HG03432 (cell line): ENCODE measurements around the gene COL15A1.
"Not testable (repeated sequence)": the region's sequence is repeated elsewhere in the genome, so short reads cannot be mapped to it uniquely, and the experiment has no call there.

ENCODE experiments used
- ATAC-seq: cut with Tn5 transposase; IDR thresholded peaks from one replicate; pipeline ENCODE4 v1.9.1; 2021; ENCODE audit warnings: mild to moderate bottlenecking, moderate library complexity; ENCODE audit not compliant: unreplicated experiment

Gene COL15A1

DNA sequence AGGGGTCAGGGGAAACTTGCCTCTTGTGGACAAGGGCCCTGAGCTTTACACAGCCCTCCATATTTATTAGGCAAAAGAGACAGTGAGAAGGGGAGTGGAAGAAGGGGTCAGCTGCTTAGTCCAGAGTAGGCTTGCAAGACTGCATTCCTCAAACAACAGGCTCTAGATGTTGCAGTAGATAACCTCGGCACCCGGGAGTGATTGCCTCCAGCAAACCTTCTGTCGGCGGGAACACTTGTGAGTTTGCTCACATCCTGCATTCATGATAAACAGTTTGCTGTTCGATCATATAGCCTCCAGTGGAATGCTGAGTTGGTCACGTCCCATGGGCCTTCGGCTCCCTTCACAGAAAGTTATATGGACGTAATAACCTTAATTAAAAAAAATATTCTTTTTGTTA lies 66.7 kb downstream of the COL15A1 start:
- not testable (repeated sequence) for ATAC-seq

DNA sequence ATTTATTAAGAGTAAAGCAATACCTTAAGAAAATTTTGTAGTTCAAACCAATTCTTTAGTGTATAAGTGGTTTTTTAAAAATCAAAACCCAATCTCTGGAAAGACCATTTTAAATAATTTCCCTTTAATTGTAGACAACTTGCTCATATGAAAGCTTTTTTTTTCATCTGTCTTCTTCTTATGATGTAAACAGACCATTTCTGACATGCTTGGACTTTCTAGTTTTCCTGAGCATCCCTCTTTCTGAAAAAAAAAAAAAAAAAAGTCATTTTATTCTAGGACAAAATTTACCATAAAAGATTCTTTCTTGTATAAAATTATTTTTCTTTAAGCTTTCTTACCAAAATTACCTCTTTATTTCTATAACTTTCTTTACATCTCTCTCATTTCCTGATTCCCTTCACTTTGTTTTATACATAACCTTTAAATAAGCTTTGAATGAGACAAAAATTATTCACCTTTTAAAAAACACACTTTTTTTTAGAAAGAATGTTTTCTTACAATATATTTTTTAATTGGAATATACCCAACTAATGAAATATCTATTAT lies 67.5 kb downstream of the COL15A1 start:
- ATAC-seq = no peak

DNA sequence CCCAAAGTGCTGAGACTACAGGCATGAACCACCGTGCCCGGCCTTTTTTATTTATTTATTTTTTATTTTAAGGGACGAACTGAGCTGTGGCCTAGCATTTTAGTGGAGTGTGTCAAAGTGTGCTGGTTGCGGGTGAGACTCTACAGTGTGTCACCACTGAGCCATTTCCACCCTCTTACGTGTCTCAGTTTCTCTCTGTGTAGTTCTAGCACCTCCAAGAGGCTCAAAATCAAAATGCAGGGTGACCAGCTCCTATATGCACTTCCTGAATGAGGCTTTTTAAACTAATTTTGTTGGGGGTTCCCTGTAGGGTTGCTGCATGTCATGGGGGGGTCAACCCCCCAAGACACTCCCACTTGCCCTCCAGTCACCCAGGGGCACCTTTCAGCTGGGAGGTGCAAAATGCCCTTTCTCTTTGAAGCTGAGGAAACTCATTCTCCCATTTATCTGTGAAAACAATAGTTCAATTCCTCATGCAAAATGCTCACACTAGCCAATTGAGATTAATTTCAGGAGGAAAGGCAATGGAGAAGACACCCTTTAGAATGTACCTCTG lies 69.3 kb downstream of the COL15A1 start:
- ATAC-seq = no peak

DNA sequence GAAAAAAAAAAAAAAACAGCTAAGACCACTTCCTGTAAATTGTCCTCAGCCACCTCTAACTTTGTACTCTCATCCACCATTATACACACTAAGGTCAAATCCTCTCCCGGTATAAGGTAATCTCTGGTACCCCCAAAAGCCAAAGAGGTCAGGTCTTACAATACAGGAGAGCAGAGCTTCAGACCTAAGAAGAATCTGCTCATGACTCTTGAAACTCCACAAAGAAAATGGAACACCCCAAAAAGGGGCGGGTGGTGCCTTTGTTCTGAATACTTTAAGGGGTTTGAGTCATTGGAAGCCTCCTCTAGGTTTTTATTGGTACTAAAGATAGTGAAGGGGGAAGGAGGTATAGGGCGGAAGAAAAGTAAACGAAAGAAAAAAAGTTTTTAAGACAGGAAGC lies 69.8 kb downstream of the COL15A1 start:
- ATAC-seq = no peak

DNA sequence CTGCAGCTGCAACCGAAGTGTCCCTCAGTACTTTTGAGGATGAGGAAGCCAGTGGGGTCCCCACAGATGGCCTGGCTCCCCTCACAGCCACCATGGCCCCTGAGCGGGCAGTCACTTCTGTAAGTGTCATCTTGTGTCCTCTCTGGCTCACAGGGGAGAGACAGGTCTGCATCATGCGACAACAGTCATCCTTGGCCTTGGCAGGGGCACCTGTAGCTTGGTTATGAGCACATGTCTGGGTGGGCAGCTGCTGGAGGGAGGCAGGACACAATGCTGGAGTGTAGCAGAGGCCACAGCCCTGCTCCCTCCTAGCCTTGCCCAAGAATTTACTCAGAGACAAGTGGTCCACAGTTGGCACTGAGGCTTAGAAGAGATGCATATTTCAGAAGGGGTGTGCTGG lies 71.7 kb downstream of the COL15A1 start:
- no peak for ATAC-seq

DNA sequence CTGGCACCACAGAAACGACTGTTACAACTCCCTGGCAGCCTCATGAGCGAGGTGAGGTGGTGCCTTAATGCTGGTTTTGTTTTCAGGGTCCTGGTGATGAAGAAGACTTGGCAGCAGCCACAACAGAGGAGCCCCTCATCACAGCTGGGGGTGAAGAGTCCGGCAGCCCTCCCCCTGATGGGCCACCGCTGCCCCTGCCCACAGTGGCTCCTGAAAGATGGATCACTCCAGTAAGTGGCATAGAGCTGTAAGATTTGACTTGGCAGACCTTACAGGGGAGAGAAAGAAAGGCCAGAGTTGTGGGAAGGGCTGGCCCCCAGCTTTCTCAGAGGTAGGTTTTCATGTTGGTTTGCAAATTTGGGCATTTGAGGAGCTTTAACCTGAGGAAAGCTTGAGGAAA lies 72.2 kb downstream of the COL15A1 start:
- ATAC-seq = no peak

DNA sequence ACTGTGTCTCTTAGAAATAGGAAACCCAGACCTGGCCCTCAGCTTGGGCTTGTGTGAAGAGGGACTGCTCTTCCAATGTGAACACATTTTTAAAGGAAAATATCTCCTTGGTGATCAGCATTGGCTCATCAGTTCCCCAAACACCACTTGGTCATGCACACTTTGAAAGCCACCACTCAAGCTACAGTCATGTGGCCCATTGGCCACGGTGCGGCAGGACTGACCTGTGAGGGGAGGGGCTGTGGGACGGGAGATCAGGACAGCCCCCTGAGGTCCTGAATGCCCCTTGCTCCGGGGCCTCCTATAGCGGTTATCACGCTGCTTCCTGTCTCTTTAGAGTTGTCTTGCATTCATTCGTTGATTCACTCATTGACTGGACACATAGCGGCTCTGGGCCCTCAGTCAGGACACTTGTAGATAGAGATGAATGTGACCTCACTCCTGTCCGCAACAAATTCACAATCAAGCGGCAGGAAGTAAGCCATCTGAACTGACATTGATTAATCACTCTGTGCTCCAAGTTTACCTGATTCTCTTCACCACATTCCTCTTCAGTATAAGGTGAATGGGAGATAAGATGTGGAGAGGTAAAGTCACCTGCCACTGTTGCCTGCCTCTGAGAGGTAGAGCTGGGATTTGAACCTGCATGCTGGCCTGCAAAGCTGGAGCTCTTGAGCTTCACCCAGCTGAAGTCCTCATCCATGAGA lies 73.1 kb downstream of the COL15A1 start:
- no peak for ATAC-seq

DNA sequence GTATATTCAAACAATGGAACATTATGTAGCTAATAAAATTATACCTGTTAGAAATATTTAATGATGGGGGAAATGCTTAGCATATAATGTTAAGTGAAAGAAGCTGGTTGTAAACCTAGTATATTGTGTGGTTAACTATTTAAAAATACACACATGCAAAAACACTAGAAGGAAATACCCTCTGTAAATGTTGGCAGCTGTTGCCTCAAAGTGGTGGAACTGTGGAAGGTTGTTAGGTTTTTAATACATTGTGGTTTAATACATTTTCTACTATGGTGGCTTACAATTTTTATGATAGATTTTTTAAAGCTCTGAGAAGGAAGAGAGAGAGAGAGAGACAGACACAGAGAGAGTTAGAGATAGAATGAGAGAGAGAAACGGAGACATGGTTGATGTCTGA lies 74.9 kb downstream of the COL15A1 start:
- no peak for ATAC-seq

DNA sequence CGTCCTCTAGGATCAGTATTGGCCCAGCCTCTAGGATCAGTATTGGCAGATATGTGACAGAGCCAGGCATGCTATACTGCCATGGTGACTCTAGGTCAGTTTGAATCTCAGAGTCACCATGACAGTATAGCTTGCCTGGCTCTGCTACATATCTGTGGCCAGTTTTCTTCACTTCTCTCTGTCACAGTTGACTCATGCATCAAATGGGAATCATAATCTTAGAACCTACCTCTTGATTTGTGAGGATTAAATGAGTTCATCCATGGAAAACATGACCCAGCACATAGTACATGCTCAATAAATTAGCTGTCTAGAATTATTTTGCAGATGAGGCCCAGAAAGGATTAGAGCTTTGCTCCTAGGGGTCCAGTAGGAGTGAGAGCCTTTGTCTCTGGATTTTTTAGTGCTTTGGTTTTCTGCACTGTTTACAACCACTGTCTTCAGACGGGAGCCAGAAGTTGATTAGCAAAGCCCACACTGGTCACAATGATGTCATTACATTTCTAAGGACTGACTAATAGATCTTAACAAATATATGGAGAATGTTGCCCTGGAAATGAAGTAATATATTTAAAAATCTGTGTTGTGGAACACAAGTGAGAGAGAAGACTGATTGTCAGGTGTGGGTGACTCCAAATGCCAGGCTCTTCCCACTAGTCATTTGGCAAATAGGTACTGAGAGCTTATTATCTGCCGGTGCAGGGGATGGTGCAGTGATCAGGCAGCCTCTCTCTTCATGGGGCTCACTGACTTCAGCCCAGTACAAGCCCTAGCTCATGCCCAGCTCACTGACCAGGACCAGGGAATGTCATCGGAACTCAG lies 76.0 kb downstream of the COL15A1 start:
- no peak for ATAC-seq

DNA sequence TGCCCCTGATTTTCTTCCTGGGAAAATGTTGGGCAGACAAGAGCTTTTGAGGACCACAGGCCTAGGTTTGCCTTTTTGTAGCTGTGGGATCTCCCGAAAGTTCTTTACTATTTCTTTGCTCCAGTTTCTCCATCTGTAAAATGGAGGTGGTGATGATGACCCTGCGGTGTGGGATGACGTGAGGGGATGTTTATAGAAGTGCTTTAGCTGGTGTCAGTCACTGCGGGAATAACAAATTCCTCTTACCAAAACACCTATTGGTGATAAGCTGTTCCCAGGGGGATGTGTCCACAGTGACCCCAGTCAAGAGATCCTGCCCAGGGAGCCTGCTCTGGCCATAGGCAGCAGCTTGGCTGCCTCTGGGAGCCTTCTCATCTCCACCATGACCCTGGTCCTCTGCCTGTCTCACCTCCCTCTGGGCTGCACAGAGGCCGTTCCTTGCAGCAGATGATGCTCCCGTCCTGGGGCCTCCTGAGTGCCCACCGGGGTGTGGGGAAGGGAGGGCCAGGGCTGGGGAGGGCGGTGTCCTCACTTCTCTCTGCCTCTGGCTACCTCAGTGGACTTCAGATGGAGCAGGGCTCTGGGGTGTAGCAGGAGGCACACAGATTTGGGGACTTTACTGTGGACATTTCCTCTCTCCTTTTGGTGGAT lies 77.2 kb downstream of the COL15A1 start:
- ATAC-seq = no peak

DNA sequence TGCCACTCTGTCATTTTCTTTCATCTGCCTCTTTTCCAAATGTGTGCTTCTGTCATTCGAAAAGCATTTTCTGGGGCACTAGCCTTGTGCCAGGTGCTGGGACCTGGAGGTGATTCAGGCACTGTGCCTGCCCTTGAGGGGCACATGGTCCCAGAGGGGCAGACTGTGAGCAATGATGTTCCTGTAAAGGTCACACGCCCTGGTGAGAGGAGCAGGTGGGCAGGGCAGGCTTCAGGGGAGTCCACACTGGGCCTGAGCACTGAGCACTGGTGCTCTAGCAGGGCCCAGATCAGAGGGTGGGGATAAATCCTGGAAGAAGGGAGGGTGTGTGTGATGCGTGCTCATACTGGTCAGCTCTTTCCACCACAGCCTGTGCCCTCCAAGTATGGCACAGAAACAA lies 77.8 kb downstream of the COL15A1 start:
- ATAC-seq = no peak

DNA sequence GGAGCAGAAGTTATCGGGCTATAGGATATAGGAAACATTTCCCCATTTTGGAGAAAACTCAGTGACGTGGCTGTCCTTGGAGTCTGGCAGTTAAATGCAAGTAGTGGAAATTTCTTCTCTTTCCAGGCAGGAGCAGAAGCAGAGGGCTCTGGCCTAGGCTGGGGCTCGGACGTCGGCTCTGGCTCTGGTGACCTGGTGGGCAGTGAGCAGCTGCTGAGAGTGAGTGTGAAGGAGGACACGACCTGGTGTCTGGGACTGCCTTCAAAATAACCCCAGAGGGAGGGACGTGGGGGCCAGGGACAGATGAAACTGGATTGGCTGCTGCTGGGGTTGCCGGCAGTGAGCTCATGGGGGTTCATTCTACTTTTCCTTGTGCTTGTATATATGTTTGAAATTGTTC lies 79.5 kb downstream of the COL15A1 start:
- ATAC-seq = no peak

DNA sequence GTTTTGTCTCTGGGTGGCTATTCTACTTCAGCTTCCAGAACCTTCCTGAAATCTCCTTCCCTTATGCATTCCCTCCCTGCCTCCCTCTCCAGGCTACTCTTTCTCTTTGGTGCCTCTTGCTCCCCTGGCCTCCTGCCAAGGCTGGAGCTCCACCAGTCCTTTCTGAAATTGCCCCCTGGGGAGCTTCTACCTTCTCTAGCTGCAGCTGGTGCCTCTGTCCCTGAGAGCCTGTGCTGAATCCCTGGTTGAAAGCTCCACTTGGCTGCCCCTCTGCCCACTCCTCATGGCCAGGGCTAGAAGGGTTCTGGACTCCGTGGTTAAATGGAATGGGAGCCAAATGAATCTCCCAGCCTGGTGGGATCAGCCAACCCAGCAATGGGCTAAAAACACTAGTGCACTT lies 80.1 kb downstream of the COL15A1 start:
- ATAC-seq = no peak

DNA sequence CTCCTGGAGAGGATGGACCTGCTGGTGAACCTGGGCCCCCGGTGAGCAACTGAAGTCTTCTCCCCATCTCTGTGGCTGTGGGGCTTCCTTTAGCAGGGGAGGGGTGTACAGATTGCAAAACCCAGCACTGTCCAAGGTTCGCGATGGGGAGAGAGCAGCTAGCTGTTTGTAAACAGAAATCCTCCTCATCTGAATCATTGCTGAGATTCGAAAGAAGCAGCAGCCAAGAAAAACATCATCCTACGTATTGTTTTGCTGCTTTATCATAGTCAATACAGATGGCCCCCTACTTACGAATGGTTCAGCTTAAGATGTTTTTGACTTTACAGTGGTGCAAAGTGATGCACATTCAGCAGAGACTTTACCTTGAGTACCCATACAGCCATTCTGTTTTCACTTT lies 81.3 kb downstream of the COL15A1 start:
- no peak for ATAC-seq

DNA sequence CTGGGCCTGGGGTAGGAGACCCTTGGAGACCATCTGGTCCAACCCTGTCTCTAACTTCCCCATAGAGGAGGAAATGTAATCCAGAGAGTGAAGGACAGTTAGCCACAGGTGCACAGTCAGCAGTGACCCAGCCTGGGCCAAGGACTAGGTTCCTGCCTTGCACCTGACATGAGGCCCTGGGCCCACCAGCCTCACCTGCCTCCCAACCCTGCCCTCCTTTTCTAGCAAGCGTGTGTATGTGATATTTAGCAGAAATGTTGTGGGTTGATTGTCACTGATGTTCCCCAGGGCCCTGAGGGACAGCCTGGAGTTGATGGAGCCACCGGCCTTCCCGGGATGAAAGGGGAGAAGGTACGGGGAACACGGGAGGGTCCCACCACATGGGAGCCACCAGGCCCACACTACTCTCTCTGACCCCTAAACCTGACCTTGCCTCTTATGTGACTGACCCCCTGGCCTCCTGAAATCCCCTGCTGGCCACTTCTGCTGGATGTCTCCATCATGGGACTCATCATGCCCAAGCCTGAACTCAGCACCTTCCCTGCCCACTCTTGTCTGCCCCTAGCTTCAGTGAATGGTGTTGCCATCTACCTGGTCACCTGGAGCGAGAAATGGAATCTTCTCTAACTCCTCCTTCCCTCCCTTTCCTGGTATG lies 82.0 kb downstream of the COL15A1 start:
- ATAC-seq = no peak

DNA sequence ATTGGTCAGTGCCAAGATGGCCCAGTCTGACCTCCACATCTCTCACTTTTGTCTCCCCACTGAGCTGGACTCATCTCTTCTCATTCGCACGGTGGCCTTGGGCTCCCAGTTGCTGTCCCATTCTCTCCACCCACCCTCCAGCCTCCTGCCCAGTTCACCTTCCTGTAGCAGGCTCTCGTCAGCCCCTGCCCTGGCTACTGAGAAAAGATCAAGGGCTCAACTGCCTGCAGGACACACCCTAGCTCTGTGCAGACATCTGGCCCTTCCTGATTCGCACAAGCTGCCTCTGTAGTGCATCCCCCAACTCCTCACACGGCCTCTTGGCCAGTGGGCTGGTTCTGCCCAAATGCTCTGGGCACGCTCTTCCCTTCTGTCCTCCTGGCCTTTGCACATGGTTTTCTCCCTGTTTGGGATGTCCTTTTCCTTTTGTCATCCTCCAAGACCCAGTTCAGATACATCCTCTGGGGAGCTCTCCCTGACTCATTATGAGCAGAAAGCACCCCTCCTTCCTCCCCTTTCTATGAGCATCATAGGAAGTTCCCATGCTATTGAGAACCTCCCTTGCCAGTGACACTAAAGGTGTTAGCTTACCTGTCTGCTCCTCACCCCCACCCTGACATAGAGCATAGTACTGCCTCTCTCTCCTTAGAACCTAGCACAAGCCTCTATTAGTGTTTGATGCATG lies 82.7 kb downstream of the COL15A1 start:
- ATAC-seq = no peak

DNA sequence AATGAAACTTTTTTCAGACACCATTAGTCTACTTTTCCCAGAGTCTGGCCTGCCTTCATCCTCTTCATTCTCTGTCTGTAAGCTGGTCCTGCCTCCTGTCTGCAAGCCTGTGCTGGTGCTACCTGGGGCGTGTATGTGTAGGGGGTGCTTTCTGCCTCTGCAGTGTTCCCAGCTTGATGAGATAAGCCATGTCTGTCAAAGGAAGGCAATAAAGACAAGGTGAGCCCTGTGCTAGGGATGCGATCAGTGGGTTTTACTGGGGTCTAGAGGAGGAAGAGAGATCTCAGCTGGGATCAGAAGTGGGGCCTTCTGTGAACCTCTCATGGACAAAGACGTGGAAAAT lies 83.2 kb downstream of the COL15A1 start:
- no peak for ATAC-seq

DNA sequence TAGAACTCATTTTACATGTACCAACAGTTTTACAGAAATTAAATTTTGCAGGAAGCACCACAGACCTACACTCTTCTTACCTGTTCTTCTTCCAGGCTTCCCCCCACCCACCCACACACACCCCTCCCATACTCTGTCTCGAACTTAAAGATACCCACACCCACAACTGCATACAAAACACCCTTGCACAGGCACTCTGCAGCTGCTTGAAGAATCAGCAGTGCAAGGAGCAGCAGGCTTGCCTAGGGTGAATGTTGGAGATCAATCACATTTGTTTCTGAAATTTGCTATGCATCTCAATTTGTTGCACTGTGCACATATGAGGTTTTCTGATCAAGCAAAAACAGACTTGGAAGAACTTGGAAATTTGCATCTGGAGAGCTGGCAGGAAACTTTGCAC lies 83.7 kb downstream of the COL15A1 start:
- no peak for ATAC-seq

DNA sequence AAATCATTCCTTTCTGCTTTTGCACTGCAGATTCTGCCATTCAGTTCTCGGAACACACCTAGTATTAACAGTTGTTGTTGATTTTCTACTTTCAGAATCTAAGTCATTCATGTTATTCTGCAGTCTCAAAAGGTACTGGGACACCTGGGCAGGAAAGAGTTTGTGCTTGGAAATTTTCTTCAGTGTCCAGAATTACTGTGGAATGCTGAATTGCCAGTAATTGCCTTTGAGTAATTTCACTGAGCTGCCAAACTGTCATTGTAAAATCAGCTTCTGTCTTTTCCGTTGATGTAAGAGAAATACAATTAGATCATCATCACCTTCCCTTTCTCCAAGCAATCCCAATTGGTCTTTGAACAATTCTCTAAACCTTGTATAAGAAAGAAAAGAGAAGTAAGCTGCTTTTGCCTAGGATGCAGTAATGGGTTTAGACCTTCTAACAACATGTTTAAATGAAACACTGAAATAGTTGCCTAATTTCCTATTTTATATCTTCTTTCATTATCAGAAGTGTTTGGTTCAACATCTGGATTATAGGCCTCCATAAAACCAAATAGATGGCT lies 85.5 kb downstream of the COL15A1 start:
- no peak for ATAC-seq

DNA sequence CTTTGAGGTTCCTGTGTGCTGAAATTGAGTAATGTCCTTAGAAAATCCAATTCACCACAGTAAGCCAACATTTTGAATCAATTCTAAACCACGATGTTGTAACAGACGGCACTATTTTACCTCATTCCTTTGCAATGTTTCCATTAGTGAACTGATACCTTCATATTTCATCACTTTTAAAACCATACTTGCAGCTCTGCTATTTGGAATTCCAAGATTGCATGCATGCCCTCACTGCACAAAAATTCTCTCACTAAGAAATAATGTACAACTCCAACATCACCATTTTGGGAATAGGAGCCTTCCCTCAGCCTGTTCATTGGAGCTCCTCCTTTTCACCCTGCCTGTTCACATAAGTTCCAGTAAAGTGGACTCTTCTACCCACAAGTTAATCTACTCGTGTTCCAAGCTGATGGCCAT lies 86.4 kb downstream of the COL15A1 start:
- no peak for ATAC-seq
